Measurements from ENCODE around the gene CCL14.
"Not testable (repeated sequence)": the region's sequence is repeated elsewhere in the genome, so short reads cannot be mapped to it uniquely, and the experiment has no call there.

The CCL14 gene

GRCh38 chr17:36008998-36009665, 22.6 kb upstream of the CCL14 start:
- Histone ChIP-seq H3K36me3 (ENCODE audit: insufficient read depth, low read length) (no peaks in the 10 kb centered on the region), H3K4me2 (ENCODE audit: low read length) (no peak overlapping the region), H3K4me1 (ENCODE audit: control insufficient read depth, insufficient read depth, low read length) (no peaks in the 10 kb centered on the region), H3K9me3 (replicated peaks; ENCODE audit: low read length) (no peaks in the 10 kb centered on the region), H3K4me3 (ENCODE audit: low read length) (no peak overlapping the region), H3K27me3 (ENCODE audit: control insufficient read depth, insufficient read depth, low read length) (peaks cover 10% of the 10 kb centered on the region), H3K9ac (ENCODE audit: low read depth, low read length) (no peak overlapping the region)

GRCh38 chr17:36004594-36005108, 18.1 kb upstream of the CCL14 start:
- no peaks in the 10 kb centered on the region for H3K36me3 ChIP-seq (ENCODE audit: insufficient read depth, low read length)
- no peak overlapping the region for H3K4me2 ChIP-seq (ENCODE audit: low read length)
- H3K4me3 ChIP-seq (ENCODE audit: low read length) = no peak overlapping the region
- H3K9me3 ChIP-seq (replicated peaks; ENCODE audit: low read length) = no peaks in the 10 kb centered on the region
- no peak overlapping the region for H3K9ac ChIP-seq (ENCODE audit: low read depth, low read length)
- H3K4me1 ChIP-seq (ENCODE audit: control insufficient read depth, insufficient read depth, low read length) = no peaks in the 10 kb centered on the region
- peaks cover 11% of the 10 kb centered on the region for H3K27me3 ChIP-seq (ENCODE audit: control insufficient read depth, insufficient read depth, low read length)

GRCh38 chr17:36002631-36003030, 16.1 kb upstream of the CCL14 start:
- peaks cover 11% of the 10 kb centered on the region for H3K27me3 ChIP-seq (ENCODE audit: control insufficient read depth, insufficient read depth, low read length)
- H3K36me3 ChIP-seq (ENCODE audit: insufficient read depth, low read length) = no peaks in the 10 kb centered on the region
- no peaks in the 10 kb centered on the region for H3K9me3 ChIP-seq (replicated peaks; ENCODE audit: low read length)
- H3K4me3 ChIP-seq (ENCODE audit: low read length) = no peak overlapping the region
- no peaks in the 10 kb centered on the region for H3K4me1 ChIP-seq (ENCODE audit: control insufficient read depth, insufficient read depth, low read length)
- no peak overlapping the region for H3K4me2 ChIP-seq (ENCODE audit: low read length)
- H3K9ac ChIP-seq (ENCODE audit: low read depth, low read length) = no peak overlapping the region

- no peak overlapping the region for H3K9ac ChIP-seq (ENCODE audit: low read depth, low read length)
- peaks cover 11% of the 10 kb centered on the region for H3K27me3 ChIP-seq (ENCODE audit: control insufficient read depth, insufficient read depth, low read length)
- no peak overlapping the region for H3K4me2 ChIP-seq (ENCODE audit: low read length)
These were observed 15.5 kb upstream of the CCL14 start for GRCh38 chr17:36001862-36002603.

GRCh38 chr17:36001110-36001771, 14.7 kb upstream of the CCL14 start, which contains the start of gene CCL15:
Gene CCL15, minus strand, starts transcription at chr17:36001553. Its CDS starts 61 bp downstream, at chr17:36001492.
- Histone ChIP-seq H3K36me3 (ENCODE audit: insufficient read depth, low read length) (no peaks in the 10 kb centered on the region), H3K4me2 (ENCODE audit: low read length) (no peak within 1 kb of the TSS), H3K9ac (ENCODE audit: low read depth, low read length) (no peak within 1 kb of the TSS), H3K4me1 (ENCODE audit: control insufficient read depth, insufficient read depth, low read length) (no peaks in the 10 kb centered on the region), H3K27me3 (ENCODE audit: control insufficient read depth, insufficient read depth, low read length) (peaks cover 11% of the 10 kb centered on the region), H3K4me3 (ENCODE audit: low read length) (no peak within 1 kb of the TSS), H3K9me3 (replicated peaks; ENCODE audit: low read length) (no peaks in the 10 kb centered on the region)

More at GRCh38 chr17:36001862-36002603, 15.5 kb upstream of the CCL14 start:
- Histone ChIP-seq H3K9me3 (replicated peaks; ENCODE audit: low read length) (no peaks in the 10 kb centered on the region), H3K4me1 (ENCODE audit: control insufficient read depth, insufficient read depth, low read length) (no peaks in the 10 kb centered on the region), H3K36me3 (ENCODE audit: insufficient read depth, low read length) (no peaks in the 10 kb centered on the region), H3K4me3 (ENCODE audit: low read length) (no peak overlapping the region)

GRCh38 chr17:36000732-36001109, 14.2 kb upstream of the CCL14 start:
- Histone ChIP-seq H3K9ac (ENCODE audit: low read depth, low read length) (no peak overlapping the region), H3K4me1 (ENCODE audit: control insufficient read depth, insufficient read depth, low read length) (no peaks in the 10 kb centered on the region), H3K27me3 (ENCODE audit: control insufficient read depth, insufficient read depth, low read length) (peaks cover 9% of the 10 kb centered on the region), H3K4me3 (ENCODE audit: low read length) (no peak overlapping the region), H3K9me3 (replicated peaks; ENCODE audit: low read length) (no peaks in the 10 kb centered on the region), H3K36me3 (ENCODE audit: insufficient read depth, low read length) (no peaks in the 10 kb centered on the region), H3K4me2 (ENCODE audit: low read length) (no peak overlapping the region)

- peaks cover 3% of the 10 kb centered on the region for H3K27me3 ChIP-seq (ENCODE audit: control insufficient read depth, insufficient read depth, low read length)
- no peak overlapping the region for H3K9ac ChIP-seq (ENCODE audit: low read depth, low read length)
- H3K36me3 ChIP-seq (ENCODE audit: insufficient read depth, low read length) = no peaks in the 10 kb centered on the region
- no peaks in the 10 kb centered on the region for H3K9me3 ChIP-seq (replicated peaks; ENCODE audit: low read length)
- no peak overlapping the region for H3K4me3 ChIP-seq (ENCODE audit: low read length)
- H3K4me2 ChIP-seq (ENCODE audit: low read length) = no peak overlapping the region
- no peaks in the 10 kb centered on the region for H3K4me1 ChIP-seq (ENCODE audit: control insufficient read depth, insufficient read depth, low read length)
These were observed 12.2 kb upstream of the CCL14 start for GRCh38 chr17:35998756-35999155.

- no peaks in the 10 kb centered on the region for H3K4me1 ChIP-seq (ENCODE audit: control insufficient read depth, insufficient read depth, low read length)
- H3K27me3 ChIP-seq (ENCODE audit: control insufficient read depth, insufficient read depth, low read length) = no peaks in the 10 kb centered on the region
- no peaks in the 10 kb centered on the region for H3K9me3 ChIP-seq (replicated peaks; ENCODE audit: low read length)
- H3K36me3 ChIP-seq (ENCODE audit: insufficient read depth, low read length) = no peaks in the 10 kb centered on the region
- no peak overlapping the region for H3K4me2 ChIP-seq (ENCODE audit: low read length)
- no peak overlapping the region for H3K4me3 ChIP-seq (ENCODE audit: low read length)
- H3K9ac ChIP-seq (ENCODE audit: low read depth, low read length) = no peak overlapping the region
These were observed 11.6 kb upstream of the CCL14 start for GRCh38 chr17:35998018-35998545.

- H3K4me2 ChIP-seq (ENCODE audit: low read length); H3K9me3 ChIP-seq (replicated peaks; ENCODE audit: low read length); H3K27me3 ChIP-seq (ENCODE audit: control insufficient read depth, insufficient read depth, low read length); H3K4me1 ChIP-seq (ENCODE audit: control insufficient read depth, insufficient read depth, low read length); H3K36me3 ChIP-seq (ENCODE audit: insufficient read depth, low read length); H3K9ac ChIP-seq (ENCODE audit: low read depth, low read length); H3K4me3 ChIP-seq (ENCODE audit: low read length): not testable (repeated sequence)
These were observed 8.8 kb upstream of the CCL14 start for GRCh38 chr17:35995346-35995745.

GRCh38 chr17:35991075-35991474, 4.5 kb upstream of the CCL14 start:
- Histone ChIP-seq H3K27me3 (ENCODE audit: control insufficient read depth, insufficient read depth, low read length) (peaks cover 3% of the 10 kb centered on the region), H3K4me3 (ENCODE audit: low read length) (no peak overlapping the region), H3K4me2 (ENCODE audit: low read length) (no peak overlapping the region), H3K9ac (ENCODE audit: low read depth, low read length) (no peak overlapping the region), H3K9me3 (replicated peaks; ENCODE audit: low read length) (no peaks in the 10 kb centered on the region), H3K36me3 (ENCODE audit: insufficient read depth, low read length) (no peaks in the 10 kb centered on the region), H3K4me1 (ENCODE audit: control insufficient read depth, insufficient read depth, low read length) (no peaks in the 10 kb centered on the region)

- Histone ChIP-seq H3K36me3 (ENCODE audit: insufficient read depth, low read length) (no peaks in the 10 kb centered on the region), H3K9me3 (replicated peaks; ENCODE audit: low read length) (no peaks in the 10 kb centered on the region)
These were observed 1.6 kb upstream of the CCL14 start for GRCh38 chr17:35988164-35988563.

More at GRCh38 chr17:35988164-35988563, 1.6 kb upstream of the CCL14 start:
- Histone ChIP-seq H3K4me2 (ENCODE audit: low read length) (no peak overlapping the region), H3K4me3 (ENCODE audit: low read length) (no peak overlapping the region), H3K27me3 (ENCODE audit: control insufficient read depth, insufficient read depth, low read length) (peaks cover 3% of the 10 kb centered on the region), H3K9ac (ENCODE audit: low read depth, low read length) (no peak overlapping the region), H3K4me1 (ENCODE audit: control insufficient read depth, insufficient read depth, low read length) (no peaks in the 10 kb centered on the region)

All from skeletal muscle satellite cell (primary cell).